OCI-LY3 (cell line): ENCODE results near the gene GPM6B.

Experiments used
- H2AFZ ChIP-seq: fragments of 200-600, 300-600 bp; shearing (Covaris generic); 2 replicates; pipeline ENCODE4 v1.6.0; 2014; ENCODE audit warnings: antibody characterized with exemption, low read depth, low read length
- H3K27ac ChIP-seq: fragments of 200-600, 300-600 bp; sonication (generic); 2 replicates; pipeline ENCODE4 v1.5.1; 2014; ENCODE audit warnings: mild to moderate bottlenecking, low read length, moderate library complexity, mixed read lengths
- H3K27me3 ChIP-seq: fragments of 200-600, 300-600 bp; sonication (generic); 2 replicates; pipeline ENCODE4 v1.6.1; 2014; ENCODE audit warnings: low read depth, low read length, mixed read lengths
- H3K36me3 ChIP-seq: fragments of 200-600, 300-600 bp; sonication (generic); replicated peaks from 2 replicates; pipeline ENCODE3; 2014; ENCODE audit warnings: low read depth, low read length, mixed read lengths
- H3K4me1 ChIP-seq: fragments of 300-600, 200-600 bp; sonication (generic); 2 replicates; pipeline ENCODE4 v1.6.1; 2014; ENCODE audit warnings: low read length, mixed read lengths
- H3K4me2 ChIP-seq: fragments of 200-600, 300-600 bp; sonication (generic); 2 replicates; pipeline ENCODE4 v1.6.1; 2014; ENCODE audit warnings: low read length, mixed read lengths
- H3K4me3 ChIP-seq: fragments of 300-600, 200-600 bp; sonication (generic); 2 replicates; pipeline ENCODE4 v1.5.1; 2014; ENCODE audit warnings: antibody characterized with exemption, mild to moderate bottlenecking, low read length, moderate library complexity
- H3K79me2 ChIP-seq: fragments of 300-600, 200-600 bp; shearing (Covaris generic); 2 replicates; pipeline ENCODE4 v1.6.1; 2014; ENCODE audit warnings: mild to moderate bottlenecking, low read length, mixed read lengths
- H3K9ac ChIP-seq: fragments of 300-600, 200-600 bp; shearing (Covaris generic); 2 replicates; pipeline ENCODE4 v1.6.0; 2014; ENCODE audit warnings: mild to moderate bottlenecking, low read length, moderate library complexity
- H3K9me3 ChIP-seq: fragments of 200-600, 300-600 bp; shearing (Covaris generic); 2 replicates; pipeline ENCODE4 v1.6.1; 2014; ENCODE audit warnings: low read length, mixed read lengths; ENCODE audit not compliant: insufficient read depth
- H4K20me1 ChIP-seq: fragments of 200-600, 300-600 bp; sonication (generic); 2 replicates; pipeline ENCODE4 v1.6.1; 2016; ENCODE audit warnings: low read length, mixed read lengths; ENCODE audit not compliant: insufficient read depth
- EZH2phosphoT487 ChIP-seq: fragments of 200-600 bp; shearing (Covaris generic); IDR thresholded peaks from 2 replicates; pipeline ENCODE4 v1.6.1; 2018; ENCODE audit warnings: antibody characterized with exemption, mixed run types, low read depth
- TF ChIP-seq, protein P1 (sequence below): fragments of 200-600, 300-600 bp; sonication (generic); IDR thresholded peaks from 2 replicates; pipeline ENCODE4 v1.5.1; 2014; ENCODE audit warnings: antibody characterized with exemption, low read length, low read depth

GPM6B gene

DNA sequence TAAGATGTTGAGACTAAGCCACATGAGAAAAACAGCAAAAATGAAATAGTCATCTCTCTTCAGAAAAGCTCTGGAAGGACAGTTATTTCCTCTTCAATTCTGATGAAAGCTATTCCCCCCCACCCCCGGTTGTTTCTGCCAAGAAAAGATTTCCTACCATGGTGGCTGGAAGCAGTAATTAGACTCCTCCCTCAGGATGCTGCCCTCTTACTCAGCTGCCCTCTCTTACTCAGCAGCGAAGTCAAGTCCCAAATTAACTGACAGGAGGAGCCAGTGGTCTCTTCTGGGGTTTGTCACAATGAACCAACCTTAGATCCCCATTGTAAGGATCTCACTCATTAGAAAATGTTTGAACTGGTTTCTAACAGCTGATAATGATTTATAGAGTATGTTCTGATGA lies 38.0 kb downstream of the GPM6B start:
- Histone ChIP-seq H3K27me3 (no peaks in the 10 kb centered on the region), H3K9ac (no peak overlapping the region), H3K36me3 (peaks cover 29% of the 10 kb centered on the region)

DNA sequence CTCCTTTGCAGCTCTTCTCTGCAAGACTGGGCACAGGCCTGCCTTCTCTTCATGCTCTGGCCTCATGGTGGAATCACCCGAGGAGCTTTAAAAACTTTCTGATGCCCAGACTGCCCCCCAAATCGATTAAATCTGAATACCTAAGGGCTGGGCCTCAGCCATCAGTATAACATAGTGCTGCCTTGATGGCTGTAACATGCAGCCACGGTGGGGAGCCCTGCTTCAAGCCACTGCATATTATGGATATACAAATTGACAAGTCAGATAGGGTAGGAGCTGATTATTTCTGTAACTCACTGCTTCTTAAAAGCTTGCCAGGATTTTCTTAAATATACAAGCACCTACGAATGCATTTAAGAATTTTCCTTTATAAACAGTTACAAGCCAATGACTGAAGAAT lies 40.5 kb downstream of the GPM6B start:
- Histone ChIP-seq H3K27ac (no peak overlapping the region), H2AFZ (no peak overlapping the region), H3K9me3 (no peaks in the 10 kb centered on the region), H3K4me2 (no peak overlapping the region), H3K9ac (no peak overlapping the region), H4K20me1 (no peaks in the 10 kb centered on the region), H3K36me3 (peaks cover 41% of the 10 kb centered on the region), H3K4me1 (no peaks in the 10 kb centered on the region), H3K4me3 (no peak overlapping the region), H3K79me2 (no peaks in the 10 kb centered on the region), H3K27me3 (no peaks in the 10 kb centered on the region)
- TF ChIP-seq, protein P1, sequence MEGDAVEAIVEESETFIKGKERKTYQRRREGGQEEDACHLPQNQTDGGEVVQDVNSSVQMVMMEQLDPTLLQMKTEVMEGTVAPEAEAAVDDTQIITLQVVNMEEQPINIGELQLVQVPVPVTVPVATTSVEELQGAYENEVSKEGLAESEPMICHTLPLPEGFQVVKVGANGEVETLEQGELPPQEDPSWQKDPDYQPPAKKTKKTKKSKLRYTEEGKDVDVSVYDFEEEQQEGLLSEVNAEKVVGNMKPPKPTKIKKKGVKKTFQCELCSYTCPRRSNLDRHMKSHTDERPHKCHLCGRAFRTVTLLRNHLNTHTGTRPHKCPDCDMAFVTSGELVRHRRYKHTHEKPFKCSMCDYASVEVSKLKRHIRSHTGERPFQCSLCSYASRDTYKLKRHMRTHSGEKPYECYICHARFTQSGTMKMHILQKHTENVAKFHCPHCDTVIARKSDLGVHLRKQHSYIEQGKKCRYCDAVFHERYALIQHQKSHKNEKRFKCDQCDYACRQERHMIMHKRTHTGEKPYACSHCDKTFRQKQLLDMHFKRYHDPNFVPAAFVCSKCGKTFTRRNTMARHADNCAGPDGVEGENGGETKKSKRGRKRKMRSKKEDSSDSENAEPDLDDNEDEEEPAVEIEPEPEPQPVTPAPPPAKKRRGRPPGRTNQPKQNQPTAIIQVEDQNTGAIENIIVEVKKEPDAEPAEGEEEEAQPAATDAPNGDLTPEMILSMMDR: no peak
- no peak for TF ChIP-seq EZH2phosphoT487

More for the DNA sequence above, 38.0 kb downstream of the GPM6B start:
- H3K4me3 ChIP-seq: no peak overlapping the region
- no peak overlapping the region for H3K4me2 ChIP-seq
- H4K20me1 ChIP-seq: no peaks in the 10 kb centered on the region
- H3K4me1 ChIP-seq: no peaks in the 10 kb centered on the region
- no peaks in the 10 kb centered on the region for H3K9me3 ChIP-seq
- no peak overlapping the region for H2AFZ ChIP-seq
- TF ChIP-seq, protein P1: no peak
- no peak for TF ChIP-seq EZH2phosphoT487
- H3K27ac ChIP-seq: no peak overlapping the region
- H3K79me2 ChIP-seq: no peaks in the 10 kb centered on the region

DNA sequence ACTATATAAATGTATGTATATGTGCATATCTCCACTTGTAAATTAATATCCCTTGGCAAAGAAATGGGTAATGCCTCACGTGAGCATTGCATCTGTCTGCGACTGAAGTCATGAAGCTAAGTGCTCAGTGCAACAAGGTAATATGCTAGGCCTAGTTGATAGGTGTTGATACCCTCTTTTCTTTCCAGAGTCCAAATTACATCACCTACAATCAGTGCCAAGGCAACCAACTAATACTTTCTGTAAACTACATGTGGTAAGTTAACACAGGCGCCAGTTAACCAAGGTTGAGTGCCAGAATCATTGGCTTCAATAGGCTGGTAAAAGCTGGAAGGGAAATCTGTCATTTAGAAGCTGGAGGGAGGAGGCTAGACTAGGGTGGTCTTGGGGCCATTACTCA lies 41.1 kb downstream of the GPM6B start:
- Histone ChIP-seq H3K36me3 (peaks cover 44% of the 10 kb centered on the region), H3K27me3 (no peaks in the 10 kb centered on the region)

DNA sequence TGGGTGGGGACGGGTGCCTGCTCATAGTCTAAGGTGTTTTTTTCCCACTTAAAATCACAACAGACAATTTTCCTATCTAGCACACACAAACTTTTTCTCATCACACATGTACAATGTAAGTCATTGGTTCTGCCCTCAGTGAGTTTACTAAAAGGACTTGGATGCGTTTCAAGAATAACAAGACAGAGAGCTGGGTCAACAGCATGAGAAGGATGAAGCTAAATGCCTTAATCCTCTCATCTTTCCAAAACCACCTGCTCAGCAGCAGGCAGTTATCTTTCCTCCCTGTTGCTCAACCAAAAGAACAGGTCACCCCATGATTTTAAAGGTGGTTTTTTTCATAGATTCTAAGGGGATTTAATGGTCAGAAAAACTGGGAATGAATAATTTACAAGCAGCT lies 42.2 kb downstream of the GPM6B start:
- peaks cover 50% of the 10 kb centered on the region for H3K36me3 ChIP-seq
- no peak overlapping the region for H3K27ac ChIP-seq

More for the DNA sequence above, 41.1 kb downstream of the GPM6B start:
- Histone ChIP-seq H3K9ac (no peak overlapping the region), H3K4me2 (no peak overlapping the region), H3K4me1 (no peaks in the 10 kb centered on the region), H2AFZ (no peak overlapping the region), H4K20me1 (no peaks in the 10 kb centered on the region), H3K9me3 (no peaks in the 10 kb centered on the region), H3K27ac (no peak overlapping the region), H3K79me2 (no peaks in the 10 kb centered on the region), H3K4me3 (no peak overlapping the region)
- TF ChIP-seq, protein P1: no peak
- TF ChIP-seq EZH2phosphoT487: no peak

More for the DNA sequence above, 42.2 kb downstream of the GPM6B start:
- no peaks in the 10 kb centered on the region for H3K9me3 ChIP-seq
- H3K4me3 ChIP-seq: no peak overlapping the region
- no peaks in the 10 kb centered on the region for H3K4me1 ChIP-seq
- H3K4me2 ChIP-seq: no peak overlapping the region
- no peak overlapping the region for H2AFZ ChIP-seq
- TF ChIP-seq, protein P1: no peak
- no peak for TF ChIP-seq EZH2phosphoT487
- H3K9ac ChIP-seq: no peak overlapping the region
- H3K79me2 ChIP-seq: no peaks in the 10 kb centered on the region
- no peaks in the 10 kb centered on the region for H3K27me3 ChIP-seq
- H4K20me1 ChIP-seq: no peaks in the 10 kb centered on the region
